GM19193 (cell line): ENCODE measurements around the gene H2BK1.

Source experiments
- POLR2A ChIP-seq: IDR thresholded peaks from 4 replicates; pipeline ENCODE4 v1.6.1; 2011; ENCODE audit not compliant: insufficient read depth, insufficient read length; ENCODE audit errors: extremely low read depth

H2BK1 gene

GRCh38 chr7:151207315-151207714, 3.0 kb downstream of the H2BK1 start:
- no peak for TF ChIP-seq POLR2A

GRCh38 chr7:151206914-151207313, 3.4 kb downstream of the H2BK1 start:
- TF ChIP-seq POLR2A = no peak

- TF ChIP-seq POLR2A = no peak
Observed at GRCh38 chr7:151205730-151206129, 4.6 kb downstream of the H2BK1 start.

- TF ChIP-seq POLR2A = no peak
Observed at GRCh38 chr7:151204383-151205032, 5.8 kb downstream of the H2BK1 start.

GRCh38 chr7:151202836-151203235, 7.5 kb downstream of the H2BK1 start:
- no peak for TF ChIP-seq POLR2A

GRCh38 chr7:151201751-151202150, 8.5 kb downstream of the H2BK1 start:
- TF ChIP-seq POLR2A = no peak

GRCh38 chr7:151201344-151201743, 8.9 kb downstream of the H2BK1 start:
- TF ChIP-seq POLR2A = no peak

GRCh38 chr7:151198945-151199848, 11.1 kb downstream of the H2BK1 start:
- no peak for TF ChIP-seq POLR2A

- TF ChIP-seq POLR2A = no peak
Observed at GRCh38 chr7:151197932-151198331, 12.4 kb downstream of the H2BK1 start.

GRCh38 chr7:151195616-151196450, 14.5 kb downstream of the H2BK1 start:
- no peak for TF ChIP-seq POLR2A

- TF ChIP-seq POLR2A = no peak
Observed at GRCh38 chr7:151194188-151194587, 16.1 kb downstream of the H2BK1 start.

- TF ChIP-seq POLR2A = no peak
Observed at GRCh38 chr7:151193203-151193978, 16.9 kb downstream of the H2BK1 start.

GRCh38 chr7:151192002-151192539, 18.2 kb downstream of the H2BK1 start:
- TF ChIP-seq POLR2A = no peak

- no peak for TF ChIP-seq POLR2A
Observed at GRCh38 chr7:151191544-151191943, 18.7 kb downstream of the H2BK1 start.
